ENCODE results near the gene DENND4C.
"Not testable (repeated sequence)": the region's sequence is repeated elsewhere in the genome, so short reads cannot be mapped to it uniquely, and the experiment has no call there.

- not testable (repeated sequence) for TF ChIP-seq CTCF (IDR thresholded peaks at IDR 0.05); POLR2AphosphoS5 (IDR thresholded peaks at IDR 0.05; ENCODE audit: insufficient read depth in 1 of 2, low read depth in 1 of 2); POLR2A (IDR thresholded peaks at IDR 0.05)
Observed at GRCh38 chr9:19389539-19389938, 159.0 kb downstream of the DENND4C start.

Measured in vagina (tissue), 2 donors.